GM21528 (cell line): ENCODE measurements around the gene EVPLL.
"Not testable (repeated sequence)": the region's sequence is repeated elsewhere in the genome, so short reads cannot be mapped to it uniquely, and the experiment has no call there.

Source experiments
- ATAC-seq: cut with Tn5 transposase; IDR thresholded peaks from one replicate; pipeline ENCODE4 v1.9.1; 2021; ENCODE audit warnings: mild to moderate bottlenecking, moderate library complexity; ENCODE audit not compliant: unreplicated experiment, low FRiP score

The EVPLL gene

DNA sequence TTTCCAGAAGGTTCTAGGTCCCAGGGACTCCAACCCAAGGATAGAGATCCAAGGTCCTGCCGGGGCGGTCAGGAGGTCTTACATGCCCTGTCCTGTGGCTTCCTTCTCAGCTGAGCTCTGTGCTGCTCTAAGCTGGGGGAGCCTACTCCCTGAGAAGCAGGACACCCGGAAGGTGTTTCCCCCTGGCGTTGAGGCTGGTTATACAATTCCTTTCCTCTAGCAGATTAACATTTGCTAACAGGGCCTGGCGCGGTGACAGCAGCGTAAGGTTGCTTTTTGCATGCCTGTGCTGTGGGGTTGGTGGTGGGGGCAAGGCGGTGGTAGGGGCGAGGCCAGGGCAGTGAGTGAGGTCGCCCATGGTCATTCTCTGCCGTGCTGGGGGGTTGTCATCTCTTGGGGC lies 43.9 kb downstream of the EVPLL start:
- ATAC-seq, result not testable (repeated sequence)

DNA sequence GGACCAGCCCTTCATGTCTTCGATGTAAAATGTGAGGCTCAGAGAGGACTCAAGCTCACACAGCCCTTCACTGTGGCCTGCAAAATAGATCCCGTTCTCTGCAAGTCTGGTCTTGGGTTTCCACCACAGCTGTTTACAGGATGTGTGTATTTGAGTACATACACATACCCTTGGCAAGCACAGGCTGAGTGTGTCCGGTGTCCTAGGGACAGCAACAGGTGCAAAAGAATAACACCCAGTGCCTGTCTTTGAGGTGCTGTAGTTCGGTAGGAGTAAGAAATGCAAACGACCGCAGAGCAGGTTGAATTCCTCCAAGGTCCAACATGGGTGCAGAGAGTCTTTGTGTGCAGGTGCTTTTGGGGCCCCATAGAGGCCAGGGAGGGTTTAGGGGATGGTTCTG lies 44.9 kb downstream of the EVPLL start:
- ATAC-seq, result not testable (repeated sequence)

DNA sequence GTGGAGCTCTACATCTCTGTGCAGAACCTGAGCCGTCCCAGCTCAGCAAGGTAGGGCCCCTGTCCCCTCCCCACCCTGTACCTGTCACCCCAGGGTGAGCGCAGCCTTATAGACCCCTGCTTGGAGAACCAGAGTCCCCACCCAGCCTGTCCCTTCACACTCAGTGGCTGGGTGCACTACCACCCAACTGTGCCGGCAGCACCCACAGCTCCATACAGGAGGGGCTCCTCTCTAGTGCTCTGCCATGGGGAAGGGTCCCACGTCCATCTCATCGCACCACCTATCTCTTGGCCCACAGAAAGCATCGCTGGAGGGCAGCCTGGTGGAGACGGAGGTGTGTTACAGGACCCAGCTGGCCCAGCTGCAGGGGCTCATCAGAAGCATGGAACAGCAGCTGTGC lies 45.4 kb downstream of the EVPLL start:
- ATAC-seq, result not testable (repeated sequence)

DNA sequence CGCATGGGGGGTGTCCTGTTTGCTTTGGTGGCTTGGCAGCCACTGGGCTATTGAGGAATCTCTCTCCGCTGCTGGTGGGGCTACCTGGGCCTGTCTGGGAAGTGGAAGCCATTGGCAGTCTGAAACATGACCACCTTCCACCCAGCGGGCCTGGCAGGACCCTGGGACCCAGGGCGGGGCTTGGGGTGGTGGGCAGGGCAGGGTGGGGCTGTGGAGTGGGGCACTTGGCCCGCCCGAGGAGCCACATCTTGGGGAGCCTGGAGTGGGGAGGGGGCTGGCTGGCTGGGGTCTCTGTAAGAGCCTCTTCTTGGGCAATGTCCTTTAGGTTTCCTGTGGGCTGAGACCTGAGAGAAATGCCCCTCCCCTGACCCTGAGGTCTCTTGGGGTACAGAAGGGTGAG lies 48.0 kb downstream of the EVPLL start:
- not testable (repeated sequence) for ATAC-seq

DNA sequence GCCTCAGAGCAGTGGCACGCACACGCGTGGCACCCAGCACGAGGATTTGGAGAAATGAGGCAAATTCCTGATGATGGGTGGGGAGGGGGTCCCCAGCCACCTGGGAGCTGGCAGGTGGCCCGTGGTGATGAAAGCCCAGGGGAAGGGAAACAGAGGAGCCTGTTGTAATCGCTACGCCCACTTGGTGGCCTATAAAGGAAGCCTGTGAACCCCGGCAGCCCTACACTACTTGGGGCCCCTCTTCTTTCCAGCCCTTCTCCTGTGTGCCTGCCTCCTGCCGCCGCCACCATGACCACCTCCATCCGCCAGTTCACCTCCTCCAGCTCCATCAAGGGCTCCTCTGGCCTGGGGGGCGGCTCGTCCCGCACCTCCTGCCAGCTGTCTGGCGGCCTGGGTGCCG lies 49.1 kb downstream of the EVPLL start:
- not testable (repeated sequence) for ATAC-seq

DNA sequence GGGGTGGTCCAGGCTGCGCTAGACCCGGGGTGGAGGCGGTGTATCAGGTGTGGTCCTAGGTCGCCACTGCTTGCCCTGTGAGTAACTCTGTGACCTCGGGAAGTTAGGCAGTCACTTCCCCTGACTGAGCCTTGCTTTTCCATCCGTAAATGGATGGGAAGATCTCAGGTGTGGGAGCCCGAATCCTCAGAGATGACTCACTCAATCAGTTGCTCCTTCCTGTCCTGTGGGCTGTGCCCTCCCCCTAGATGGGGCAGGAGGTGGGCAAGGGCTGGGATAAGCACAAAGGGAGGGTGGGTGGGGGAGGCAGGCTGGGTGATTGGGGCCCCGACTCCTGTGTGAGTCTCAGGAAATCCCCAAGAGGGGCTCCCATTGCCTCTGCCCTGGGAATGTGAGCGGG lies 54.6 kb downstream of the EVPLL start:
- not testable (repeated sequence) for ATAC-seq
